Adipose tissue (tissue), 3 donors: ENCODE measurements around the gene FDXR. TPM values are rescaled to one million over a fixed set of nuclear protein-coding genes. Genes with fewer than 3 reads are reported as not detected.

Source experiments
- H3K27ac ChIP-seq: one replicate; pipeline ENCODE4 v1.5.1; 2013; ENCODE audit warnings: low read depth, low read length
- WGBS, 3 donors: extraction: QIAGEN DNeasy Blood & Tissue Kit; methylation state at CpG; one replicate each; pipeline ENCODE4 v1.1.7; 2013; 5-methylcytosine and 5-hydroxymethylcytosine counted together
- polyA plus RNA-seq, 3 donors: library from polyadenylated mRNA; stranded (reverse); fragments of 200-250 nt; gene quantifications; one replicate each; pipeline ENCODE4 v1.2.3, GENCODE V29; 2013
- donor health status: healthy with polysubstance abuse.
- donor health status: Bipolar disorder and iron deficiency.
- donor health status: healthy.

The FDXR gene
- polyA plus RNA-seq, 3 donors: 5.7 to 14.1 (median 6.2) TPM

DNA sequence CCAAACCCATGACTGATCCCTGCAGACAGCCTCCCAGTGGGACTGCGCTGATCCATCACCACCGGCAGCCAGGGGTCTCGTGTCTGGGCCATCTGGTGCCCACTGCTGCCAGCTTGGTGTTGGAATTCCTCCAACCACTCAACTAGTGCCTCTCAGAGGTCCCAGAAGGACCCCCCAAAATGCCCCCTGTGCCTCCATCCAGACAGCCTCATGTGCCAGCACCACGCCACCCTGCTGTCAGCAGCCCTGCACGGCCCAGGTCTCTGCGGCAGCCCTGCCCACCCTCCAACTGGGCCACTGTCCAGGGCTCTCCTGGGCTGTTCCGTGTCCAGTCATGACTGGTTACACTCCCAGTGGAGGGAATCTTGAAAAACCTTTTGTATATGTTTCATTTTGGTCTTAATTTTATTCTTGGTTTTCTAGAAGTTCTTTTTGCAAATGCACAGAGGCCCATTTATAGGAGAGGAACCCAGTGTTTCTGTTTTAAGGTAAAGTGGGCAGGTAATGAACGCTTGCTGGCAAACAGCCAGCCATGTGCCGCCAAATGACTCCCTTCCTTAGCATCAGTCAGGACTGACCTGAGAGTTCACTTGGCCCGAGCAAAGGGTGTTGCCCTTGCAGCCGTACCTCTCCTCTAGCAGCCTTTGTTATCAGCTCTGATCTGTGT lies 47.7 kb downstream of the FDXR start:
- H3K27ac ChIP-seq: no peak overlapping the region

DNA sequence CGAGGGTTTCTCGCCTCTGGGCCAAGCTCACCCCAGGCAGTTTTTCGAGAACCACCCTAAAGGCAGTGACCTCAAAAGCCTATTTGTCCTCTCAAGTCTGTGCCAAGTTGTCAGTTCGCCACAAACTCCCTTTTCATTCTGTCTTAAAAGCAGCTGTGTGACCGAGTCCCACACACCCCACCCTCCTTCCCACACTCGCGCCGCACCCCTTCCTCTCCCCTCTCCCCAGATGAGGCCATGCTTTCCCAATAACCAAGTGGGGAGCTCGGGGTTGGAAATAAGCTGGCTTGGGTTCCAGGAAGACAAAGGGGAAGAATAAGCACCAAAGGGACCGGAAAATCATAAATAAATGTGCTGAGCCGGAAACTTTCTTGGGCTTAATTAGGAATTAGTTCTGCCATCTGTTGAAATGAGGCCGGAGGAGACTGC lies 49.8 kb downstream of the FDXR start:
- no peak overlapping the region for H3K27ac ChIP-seq
- 57 to 76% (median 59%) methylated on average over 12 of the region's 12 CpGs for WGBS, 3 donors

More for the DNA sequence above, 47.7 kb downstream of the FDXR start:
- 86 to 87% (median 87%) methylated on average over 11 of the region's 11 CpGs for WGBS, 3 donors

DNA sequence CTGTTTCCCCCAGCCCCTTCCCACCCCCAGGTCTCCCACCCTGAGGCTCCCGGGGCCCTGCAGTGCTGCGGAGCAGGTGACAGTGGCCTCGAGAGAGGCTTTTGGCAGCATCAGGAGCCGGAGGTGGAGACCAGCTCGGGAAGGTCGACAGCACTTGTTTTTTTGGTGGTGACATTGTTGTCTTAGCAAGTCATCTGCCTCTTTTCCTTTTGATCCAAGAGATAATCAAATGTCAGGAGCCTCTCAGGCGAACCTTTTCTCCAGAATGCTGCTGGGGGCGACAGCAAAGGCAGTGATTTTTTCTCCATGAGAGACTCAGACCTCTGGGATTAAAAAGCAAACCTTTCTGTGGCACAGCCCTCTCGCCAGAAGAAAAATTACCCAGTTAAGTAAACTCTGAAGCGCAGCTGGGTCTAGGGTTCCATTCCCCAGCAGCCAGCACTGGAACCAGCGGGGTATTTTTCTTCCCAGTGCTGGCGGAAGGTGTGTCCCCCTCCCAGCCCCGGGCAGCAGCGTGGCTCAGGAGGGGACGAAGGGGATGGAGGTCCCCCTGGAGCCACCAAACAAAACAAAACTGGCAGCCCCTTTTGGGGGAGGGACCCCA lies 50.4 kb downstream of the FDXR start:
- no peak overlapping the region for H3K27ac ChIP-seq
- WGBS, 3 donors: 70 to 80% (median 74%) methylated on average over 15 of the region's 15 CpGs

DNA sequence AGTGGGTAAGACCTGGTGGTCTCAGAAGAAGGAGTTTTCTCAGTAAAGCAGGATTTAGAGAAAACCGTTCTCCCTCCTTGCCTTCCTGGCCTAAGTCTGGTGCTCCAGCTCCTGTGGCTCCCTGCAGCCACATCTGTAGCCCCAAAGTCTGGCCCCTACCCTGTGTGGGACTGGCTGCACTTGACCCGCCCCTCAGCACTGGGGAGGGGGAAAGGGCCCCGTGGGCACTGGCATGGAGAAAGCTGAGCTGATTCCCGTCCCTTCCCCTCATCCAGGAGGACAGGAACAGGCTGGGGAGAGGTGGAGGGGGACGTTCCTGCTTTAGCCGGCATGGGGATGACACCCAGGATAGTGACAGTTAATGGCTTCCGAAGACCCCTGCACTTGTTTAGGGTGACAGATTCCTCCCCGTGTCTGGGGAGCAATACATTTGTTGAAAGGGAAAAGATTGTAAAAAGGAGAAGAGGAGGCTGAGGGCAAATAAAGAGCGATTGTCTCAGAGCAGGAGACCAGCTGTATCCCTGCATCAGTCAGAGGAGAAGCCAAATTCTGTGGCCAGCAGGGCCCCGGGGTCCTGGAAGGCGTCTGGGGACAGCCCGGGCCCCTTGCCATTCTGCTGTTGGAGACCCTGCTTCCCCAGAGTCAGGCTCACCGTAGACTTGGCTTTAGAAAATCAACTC lies 51.0 kb downstream of the FDXR start:
- H3K27ac ChIP-seq: no peak overlapping the region
- WGBS, 3 donors: 72 to 87% (median 79%) methylated on average over 13 of the region's 13 CpGs

DNA sequence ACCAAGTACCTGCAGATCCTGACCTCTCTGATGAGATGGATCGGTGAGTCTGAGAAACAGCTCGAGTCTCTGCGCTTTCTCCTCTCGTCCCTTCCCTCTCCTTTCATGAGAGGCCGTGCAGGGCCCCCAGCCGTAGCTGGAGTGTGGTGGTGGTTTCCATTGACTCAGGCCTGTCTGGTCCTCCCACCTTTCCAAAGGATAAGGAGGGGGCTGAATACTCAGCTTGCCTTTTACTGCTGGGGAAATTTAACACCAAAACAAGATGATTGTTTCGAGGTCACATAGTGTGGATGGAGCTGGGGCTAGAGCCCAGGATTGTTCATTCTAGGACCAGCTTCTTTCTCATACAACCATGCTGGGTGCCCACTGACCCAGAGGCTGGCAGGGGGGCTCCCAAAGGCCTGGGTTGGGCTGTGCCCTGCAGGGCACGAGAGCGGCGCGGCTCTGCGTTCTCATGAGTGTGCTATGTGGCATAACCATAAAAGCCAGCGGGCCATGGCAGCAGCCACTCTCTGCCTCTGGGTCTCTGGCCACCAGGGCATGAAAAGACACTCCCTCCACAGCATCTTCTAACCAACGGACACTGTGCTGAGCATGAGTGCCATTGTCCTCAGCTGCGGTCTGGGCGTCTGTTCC lies 52.9 kb downstream of the FDXR start:
- 93 to 97% (median 94%) methylated on average over 16 of the region's 16 CpGs for WGBS, 3 donors

DNA sequence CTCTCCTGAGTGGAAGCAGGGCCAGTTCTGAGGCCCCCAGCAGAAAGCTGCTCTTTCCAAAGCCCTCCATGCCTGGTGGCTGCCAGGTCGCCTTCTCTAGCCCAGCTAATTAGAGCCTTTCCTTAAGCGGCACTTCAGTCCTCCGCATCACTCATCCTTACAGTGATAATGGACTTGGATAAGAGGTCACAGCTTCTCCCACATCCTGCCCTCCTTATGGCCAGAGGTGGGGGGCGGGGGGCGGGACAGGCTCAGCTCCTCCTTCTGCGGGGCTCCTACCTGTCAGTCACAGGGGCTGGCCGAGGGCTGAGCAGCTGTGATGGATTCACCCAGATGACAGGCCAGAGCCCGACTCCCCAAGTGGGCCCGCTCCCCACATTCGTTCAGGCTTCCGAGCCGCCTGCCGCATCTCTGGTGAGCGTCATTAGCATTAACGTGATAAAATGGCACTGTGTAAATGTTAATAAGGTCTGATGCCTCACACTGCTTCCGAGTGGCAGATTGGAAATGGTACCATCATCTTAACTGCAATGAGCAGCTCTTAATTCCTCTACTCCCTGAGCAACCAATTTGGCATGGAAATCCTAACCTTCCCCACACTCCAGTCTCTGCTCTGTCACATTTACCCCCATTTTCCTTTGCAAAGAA lies 54.4 kb downstream of the FDXR start:
- H3K27ac ChIP-seq: no peak overlapping the region
- WGBS, 3 donors: 94 to 97% (median 94%) methylated on average over 16 of the region's 16 CpGs

More for the DNA sequence above, 52.9 kb downstream of the FDXR start:
- no peak overlapping the region for H3K27ac ChIP-seq

DNA sequence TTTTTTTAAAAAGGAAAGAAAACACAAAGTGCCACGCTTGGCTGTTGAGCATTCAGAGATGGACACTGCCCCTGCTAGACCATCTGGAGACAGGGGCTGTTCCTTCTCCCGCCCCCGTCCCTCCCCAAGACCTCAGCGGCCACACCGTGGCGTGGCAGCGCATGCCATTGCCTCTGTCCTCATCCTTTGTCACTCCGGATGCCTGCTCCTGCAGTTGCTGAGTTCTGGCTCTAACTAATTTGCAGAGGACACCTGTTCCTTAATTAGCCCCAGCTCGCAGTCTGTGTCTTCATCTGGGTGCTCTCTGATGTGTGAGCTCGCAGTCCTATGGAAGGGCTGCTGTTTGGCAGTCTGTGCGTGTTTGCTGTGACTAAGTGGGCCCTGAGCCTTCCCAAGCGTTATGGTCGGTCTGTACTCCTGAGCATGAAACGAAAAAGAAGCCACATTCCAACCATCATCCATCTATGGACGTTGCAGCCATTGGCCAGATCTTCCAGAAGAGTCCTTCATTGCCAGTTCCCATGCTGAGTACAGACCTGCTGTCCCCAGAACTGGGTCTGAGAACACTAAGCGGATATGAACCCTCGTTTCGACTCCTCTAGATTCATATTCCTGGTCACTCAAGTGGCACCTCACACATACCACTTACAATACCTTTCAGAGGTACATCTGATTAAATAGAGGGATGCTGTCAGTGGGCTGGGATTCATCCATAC lies 55.7 kb downstream of the FDXR start:
- 90 to 93% (median 90%) methylated on average over 17 to 18 of the region's 18 CpGs for WGBS, 3 donors
- H3K27ac ChIP-seq: no peak overlapping the region

DNA sequence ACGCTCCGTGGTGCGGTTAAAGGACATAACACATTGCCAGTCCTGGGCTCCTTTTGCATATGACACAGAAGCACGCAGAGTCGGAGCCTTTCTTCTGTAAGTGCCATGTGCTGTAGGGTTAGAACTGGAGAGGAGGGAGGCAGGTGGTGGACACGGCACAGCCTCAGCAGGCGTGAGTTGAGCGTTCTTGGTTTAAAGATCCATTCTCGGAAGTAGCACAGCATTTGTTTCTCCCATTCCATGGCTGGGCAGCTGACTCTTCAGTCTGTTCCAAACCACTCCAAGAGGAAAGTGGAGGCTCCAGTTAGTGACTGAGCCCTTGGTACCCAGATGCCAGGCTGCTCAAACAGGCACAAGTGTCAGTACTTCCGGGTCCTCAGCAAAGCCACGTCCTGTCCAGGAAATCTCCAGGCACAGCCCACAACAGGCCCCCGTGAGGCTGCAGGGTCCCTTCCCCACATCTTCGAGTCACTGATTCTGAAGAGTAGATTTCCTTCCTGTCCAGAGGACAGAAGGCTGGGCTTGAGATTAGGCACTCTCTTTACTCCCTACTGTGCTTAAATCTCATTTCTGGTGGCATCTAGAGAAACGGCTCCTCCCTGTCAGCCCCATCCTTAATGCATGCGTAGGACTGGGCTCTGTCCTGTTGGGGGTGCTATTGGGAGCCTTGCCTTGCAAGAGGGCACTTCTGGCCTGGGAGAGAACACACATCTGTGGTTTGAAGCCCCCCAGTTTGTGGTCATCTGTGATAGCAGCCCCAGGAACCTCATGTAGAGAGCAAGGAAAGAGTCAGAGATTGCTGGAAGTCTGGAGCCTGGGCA lies 57.0 kb downstream of the FDXR start:
- H3K27ac ChIP-seq: no peak overlapping the region
- WGBS, 3 donors: 80 to 90% (median 80%) methylated on average over 15 of the region's 15 CpGs

DNA sequence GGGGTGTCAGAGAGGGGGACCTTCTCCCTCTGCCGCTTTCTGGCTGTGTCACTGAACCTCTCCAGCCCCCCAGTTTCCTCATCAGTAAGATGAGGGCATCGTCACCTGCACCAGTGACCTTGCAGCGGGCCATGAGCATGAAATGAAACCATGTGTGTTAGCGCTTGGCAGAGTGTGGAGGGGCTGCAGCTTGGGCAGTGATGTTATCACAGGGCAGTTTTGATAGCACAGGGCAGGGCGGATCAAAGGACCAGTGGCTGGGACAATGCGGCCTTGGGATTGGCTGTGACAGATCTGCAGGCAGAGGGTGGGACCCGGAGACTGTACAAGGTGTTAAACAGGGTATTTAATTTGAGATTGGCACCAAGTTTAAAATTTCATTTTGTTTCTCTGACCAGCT lies 57.7 kb downstream of the FDXR start:
- WGBS, 3 donors: 93 to 97% (median 94%) methylated on average over 7 of the region's 7 CpGs
- no peak overlapping the region for H3K27ac ChIP-seq

DNA sequence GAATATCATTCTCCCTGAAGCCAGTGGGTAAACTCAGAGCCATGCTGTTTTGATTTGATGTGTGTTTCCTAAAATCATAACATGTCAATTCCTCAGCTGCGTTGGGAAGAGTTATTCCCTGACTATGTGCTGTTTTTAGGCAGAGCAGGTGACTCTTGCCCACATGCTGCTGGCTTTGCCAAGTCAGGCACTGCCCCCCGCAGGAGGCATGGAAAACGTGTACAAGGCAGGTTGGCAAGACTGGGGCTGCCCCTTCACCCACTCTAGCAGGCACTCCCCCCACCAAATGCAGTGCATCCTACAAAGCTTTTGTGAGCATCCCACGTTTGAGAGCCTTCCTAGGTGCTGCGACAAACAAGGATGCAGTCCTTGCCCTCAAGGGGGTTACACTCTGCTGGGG lies 58.3 kb downstream of the FDXR start:
- WGBS, 3 donors: 82 to 84% (median 83%) methylated on average over 5 of the region's 5 CpGs
- no peak overlapping the region for H3K27ac ChIP-seq

Other genes starting within 250 kb of the FDXR start
- gene CD300E, start 249.3 kb downstream of the FDXR start, polyA plus RNA-seq: 10 to 100 TPM in 1 of 3 donors, 1 to 10 TPM in 1, under 1 TPM in 1; 0.59 to 14.1 (median 1.3) TPM
- gene CD300LF, start 160.1 kb downstream of the FDXR start, polyA plus RNA-seq: 1 to 10 TPM in 2 of 3 donors, under 1 TPM in 1; 0.36 to 2.3 (median 1.3) TPM
- 1 to 10 TPM; 1.4 to 2.2 (median 1.7) TPM for gene RAB37, start 135.7 kb downstream of the FDXR start, polyA plus RNA-seq
- 10 to 100 TPM; 18.7 to 45.0 (median 23.6) TPM for gene NHERF1, start 124.4 kb downstream of the FDXR start, polyA plus RNA-seq
- 10 to 100 TPM; 23.3 to 32.7 (median 24.7) TPM for gene NAT9, start 96.6 kb downstream of the FDXR start, polyA plus RNA-seq
- 1 to 10 TPM in 1 of 3 donors, under 1 TPM in 2; 0.18 to 1.1 (median 0.56) TPM for gene GRIN2C, start 13.1 kb downstream of the FDXR start, polyA plus RNA-seq
- gene FADS6, start 20.6 kb upstream of the FDXR start, polyA plus RNA-seq: under 1 TPM in 2 of 3 donors, not detected in 1; 0.05 to 0.06 TPM
- gene USH1G, start 50.3 kb upstream of the FDXR start, polyA plus RNA-seq: under 1 TPM in 1 of 3 donors, not detected in 2; 0.03 TPM
- gene OTOP2, start 51.3 kb upstream of the FDXR start, polyA plus RNA-seq: under 1 TPM in 1 of 3 donors, not detected in 2; 0.06 TPM
- gene OTOP3, start 62.9 kb upstream of the FDXR start, polyA plus RNA-seq: under 1 TPM in 1 of 3 donors, not detected in 2; 0.38 TPM
- gene HID1, start 99.8 kb upstream of the FDXR start, polyA plus RNA-seq: 10 to 100 TPM; 13.8 to 98.5 (median 26.3) TPM
- 10 to 100 TPM in 1 of 3 donors, 1 to 10 TPM in 2; 1.9 to 10.6 (median 7.0) TPM for gene CDR2L, start 114.6 kb upstream of the FDXR start, polyA plus RNA-seq
- 10 to 100 TPM; 27.7 to 43.5 (median 39.3) TPM for gene MRPL58, start 139.7 kb upstream of the FDXR start, polyA plus RNA-seq
- 100 to 1,000 TPM; 180 to 535 (median 429) TPM for gene ATP5PD, start 174.0 kb upstream of the FDXR start, polyA plus RNA-seq
- 10 to 100 TPM in 2 of 3 donors, 1 to 10 TPM in 1; 8.4 to 31.6 (median 23.7) TPM for gene KCTD2, start 174.2 kb upstream of the FDXR start, polyA plus RNA-seq
- 1 to 10 TPM; 2.0 to 7.1 (median 5.6) TPM for gene SLC16A5, start 215.0 kb upstream of the FDXR start, polyA plus RNA-seq
- gene ARMC7, start 237.0 kb upstream of the FDXR start, polyA plus RNA-seq: 1 to 10 TPM; 2.9 to 6.1 (median 4.2) TPM